Measurements from ENCODE around the gene SHCBP1.

Gene SHCBP1

DNA sequence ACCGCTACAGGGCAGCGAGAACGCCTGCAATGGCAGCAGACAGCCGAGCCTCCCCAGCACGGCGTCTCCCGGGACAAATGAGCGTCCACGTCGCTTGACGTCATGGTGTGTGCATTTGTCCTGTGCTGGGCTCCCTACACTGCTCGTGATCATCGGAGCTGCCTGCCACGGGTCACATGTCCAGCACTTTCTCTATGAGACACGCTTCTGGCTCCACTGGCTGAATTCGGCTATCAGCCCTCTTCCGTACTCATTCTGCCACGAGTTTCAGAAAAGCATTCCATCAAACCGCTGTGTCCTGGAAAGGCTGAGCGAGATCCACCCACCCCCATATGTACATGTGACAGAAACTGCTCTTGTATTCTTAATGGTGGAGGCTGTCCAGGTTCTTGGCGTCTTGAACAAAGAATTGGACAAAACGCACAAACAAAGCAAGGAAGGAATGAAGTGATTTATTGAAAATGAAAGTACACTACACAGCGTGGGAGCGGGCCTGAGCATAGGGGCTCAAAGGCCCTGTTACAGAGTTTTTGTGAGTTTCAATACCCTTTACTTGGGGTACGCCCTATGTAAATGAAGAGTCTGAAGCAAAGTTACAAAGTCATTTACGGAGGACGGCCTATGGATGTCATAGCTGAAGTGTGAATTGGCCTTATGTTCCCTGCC lies 28.5 kb upstream of the SHCBP1 start:
- Histone ChIP-seq H3K36me3 (no peaks in the 10 kb centered on the region), H3K9me3 (ENCODE audit: severe bottlenecking) (no peaks in the 10 kb centered on the region), H3K27ac (no peak overlapping the region), H3K27me3 (ENCODE audit: insufficient read depth, low read depth, severe bottlenecking) (no peaks in the 10 kb centered on the region), H3K4me3 (ENCODE audit: low read depth, low read length) (no peak overlapping the region)
- DNase-seq = no peak
- TF ChIP-seq, protein P1, sequence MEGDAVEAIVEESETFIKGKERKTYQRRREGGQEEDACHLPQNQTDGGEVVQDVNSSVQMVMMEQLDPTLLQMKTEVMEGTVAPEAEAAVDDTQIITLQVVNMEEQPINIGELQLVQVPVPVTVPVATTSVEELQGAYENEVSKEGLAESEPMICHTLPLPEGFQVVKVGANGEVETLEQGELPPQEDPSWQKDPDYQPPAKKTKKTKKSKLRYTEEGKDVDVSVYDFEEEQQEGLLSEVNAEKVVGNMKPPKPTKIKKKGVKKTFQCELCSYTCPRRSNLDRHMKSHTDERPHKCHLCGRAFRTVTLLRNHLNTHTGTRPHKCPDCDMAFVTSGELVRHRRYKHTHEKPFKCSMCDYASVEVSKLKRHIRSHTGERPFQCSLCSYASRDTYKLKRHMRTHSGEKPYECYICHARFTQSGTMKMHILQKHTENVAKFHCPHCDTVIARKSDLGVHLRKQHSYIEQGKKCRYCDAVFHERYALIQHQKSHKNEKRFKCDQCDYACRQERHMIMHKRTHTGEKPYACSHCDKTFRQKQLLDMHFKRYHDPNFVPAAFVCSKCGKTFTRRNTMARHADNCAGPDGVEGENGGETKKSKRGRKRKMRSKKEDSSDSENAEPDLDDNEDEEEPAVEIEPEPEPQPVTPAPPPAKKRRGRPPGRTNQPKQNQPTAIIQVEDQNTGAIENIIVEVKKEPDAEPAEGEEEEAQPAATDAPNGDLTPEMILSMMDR (IDR thresholded peaks at IDR 0.05; ENCODE audit: low read depth, low read length) = no peak

DNA sequence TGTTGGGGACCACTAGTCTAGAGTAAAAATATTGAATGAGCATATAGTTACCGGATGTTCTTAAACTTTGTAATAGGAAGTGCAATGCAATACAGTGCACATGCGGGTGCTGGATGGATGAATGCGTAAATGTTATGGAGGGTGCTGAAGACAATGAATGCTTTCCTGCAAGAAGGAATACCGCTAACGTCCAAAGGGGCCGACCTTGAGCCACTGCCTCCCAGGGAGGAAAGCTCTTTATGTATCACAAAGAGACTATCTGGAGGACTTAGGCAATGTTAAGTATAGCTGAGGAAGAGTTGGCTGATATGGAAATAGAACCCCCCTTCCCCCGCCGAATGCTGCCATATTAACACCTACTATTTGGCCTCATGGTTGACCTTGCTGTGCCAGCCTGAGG lies 27.5 kb upstream of the SHCBP1 start:
- H3K27ac ChIP-seq = no peak overlapping the region
- DNase-seq = no peak
- TF ChIP-seq, protein P1 (IDR thresholded peaks at IDR 0.05; ENCODE audit: low read depth, low read length) = peak; percentile 17; the same call in 1 of the 2 replicates
- no peaks in the 10 kb centered on the region for H3K27me3 ChIP-seq (ENCODE audit: insufficient read depth, low read depth, severe bottlenecking)
- no peak overlapping the region for H3K4me3 ChIP-seq (ENCODE audit: low read depth, low read length)
- H3K9me3 ChIP-seq (ENCODE audit: severe bottlenecking) = no peaks in the 10 kb centered on the region
- H3K36me3 ChIP-seq = no peaks in the 10 kb centered on the region

DNA sequence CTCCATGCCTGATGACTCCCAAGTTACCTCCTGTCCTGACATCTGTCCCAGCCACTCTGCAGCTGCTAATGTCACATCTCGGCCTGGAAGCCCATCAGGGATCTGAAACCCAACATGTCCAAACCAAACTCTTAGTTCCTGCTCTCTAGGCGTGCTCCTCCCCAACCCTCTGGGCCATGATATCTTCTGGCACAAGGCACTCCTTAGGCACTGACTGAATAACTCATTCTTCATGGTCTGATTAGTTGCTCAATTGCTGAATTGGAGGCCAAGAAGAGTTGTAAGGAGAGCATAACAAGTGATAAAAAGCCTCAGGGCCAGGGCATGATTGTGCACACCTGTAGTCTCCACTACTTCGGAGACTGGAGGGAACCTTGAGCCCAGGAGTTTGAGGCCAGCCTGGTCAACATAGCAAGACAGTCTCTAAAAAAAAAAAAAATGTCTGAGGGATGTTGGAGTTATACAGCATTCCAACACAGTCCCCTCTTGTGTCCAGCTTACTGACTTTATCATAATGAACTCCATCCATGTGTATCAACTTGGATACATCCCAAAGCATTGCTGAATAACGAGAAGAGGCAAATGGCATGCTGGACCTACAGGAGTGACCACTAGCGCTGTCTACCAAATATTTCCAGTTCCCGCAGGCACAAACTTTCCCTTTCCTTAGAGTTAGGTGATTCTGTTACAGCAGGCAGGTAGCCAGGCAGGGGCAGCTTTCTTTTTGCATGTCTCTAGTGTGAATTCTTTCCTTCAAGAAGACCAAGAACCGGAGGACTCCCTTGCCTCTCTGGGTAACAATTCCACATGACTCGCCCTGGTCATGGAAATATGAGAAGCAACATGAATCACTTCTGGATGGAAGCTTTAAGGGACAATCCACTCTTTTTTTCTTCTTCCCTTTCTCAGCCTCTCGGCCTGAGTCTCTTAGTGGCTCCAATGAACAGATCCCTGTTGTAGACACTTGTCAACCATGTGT lies 18.1 kb upstream of the SHCBP1 start:
- H3K9me3 ChIP-seq (ENCODE audit: severe bottlenecking) = no peaks in the 10 kb centered on the region
- no peaks in the 10 kb centered on the region for H3K36me3 ChIP-seq
- TF ChIP-seq, protein P1 (IDR thresholded peaks at IDR 0.05; ENCODE audit: low read depth, low read length) = no peak
- no peak for DNase-seq
- H3K4me3 ChIP-seq (ENCODE audit: low read depth, low read length) = no peak overlapping the region
- H3K27ac ChIP-seq = no peak overlapping the region
- H3K27me3 ChIP-seq (ENCODE audit: insufficient read depth, low read depth, severe bottlenecking) = no peaks in the 10 kb centered on the region

DNA sequence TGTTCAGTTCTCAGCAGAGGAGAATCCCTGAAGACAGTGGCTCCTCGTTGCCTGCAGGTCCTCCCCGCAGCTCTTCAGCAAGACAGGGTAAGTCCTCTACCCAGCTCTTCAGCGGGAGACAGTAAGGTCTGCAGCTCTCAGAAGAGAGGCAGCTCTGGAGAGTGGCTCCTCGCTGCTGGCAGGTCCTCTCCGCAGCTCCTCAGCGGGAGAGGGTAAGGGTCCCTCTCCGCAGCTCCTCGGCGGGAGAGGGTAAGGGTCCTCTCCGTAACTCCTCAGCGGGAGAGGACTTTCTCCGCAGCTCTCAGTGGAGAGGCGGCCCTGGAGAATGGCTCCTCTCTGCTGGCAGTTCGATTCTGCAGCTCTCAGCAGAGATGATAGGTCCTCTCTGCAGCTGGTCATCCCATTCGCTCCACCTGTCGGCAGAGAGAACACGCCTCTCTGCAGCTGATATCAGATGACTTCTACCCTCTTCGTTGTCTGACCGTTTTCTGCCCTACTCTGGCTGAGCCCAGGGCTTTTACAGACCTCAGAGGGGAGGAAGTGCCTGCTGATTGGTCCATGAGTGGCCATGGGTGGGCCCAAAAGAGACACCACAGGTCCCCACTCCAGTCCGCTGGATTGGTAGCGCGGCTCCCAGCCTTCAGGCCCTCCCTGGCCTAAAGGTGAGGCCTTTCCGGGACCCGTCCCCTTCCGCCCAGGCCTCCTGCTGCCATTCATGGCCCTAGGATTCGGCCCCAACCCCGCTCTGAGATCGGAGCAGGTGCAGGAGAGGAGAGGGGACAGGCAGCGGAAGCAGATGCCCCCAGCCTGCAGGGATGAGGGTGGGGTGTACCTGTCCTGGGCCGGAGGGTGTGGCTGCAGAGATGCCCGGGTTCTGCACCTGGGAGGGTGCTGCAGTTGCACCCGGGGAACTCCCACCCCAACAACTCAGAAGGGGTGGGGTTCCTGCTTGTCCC lies 11.9 kb upstream of the SHCBP1 start:
- Histone ChIP-seq H3K27me3 (ENCODE audit: insufficient read depth, low read depth, severe bottlenecking) (no peaks in the 10 kb centered on the region), H3K9me3 (ENCODE audit: severe bottlenecking) (no peaks in the 10 kb centered on the region), H3K27ac (no peak overlapping the region), H3K36me3 (no peaks in the 10 kb centered on the region), H3K4me3 (ENCODE audit: low read depth, low read length) (no peak overlapping the region)
- TF ChIP-seq, protein P1 (IDR thresholded peaks at IDR 0.05; ENCODE audit: low read depth, low read length) = no peak
- DNase-seq = no peak

DNA sequence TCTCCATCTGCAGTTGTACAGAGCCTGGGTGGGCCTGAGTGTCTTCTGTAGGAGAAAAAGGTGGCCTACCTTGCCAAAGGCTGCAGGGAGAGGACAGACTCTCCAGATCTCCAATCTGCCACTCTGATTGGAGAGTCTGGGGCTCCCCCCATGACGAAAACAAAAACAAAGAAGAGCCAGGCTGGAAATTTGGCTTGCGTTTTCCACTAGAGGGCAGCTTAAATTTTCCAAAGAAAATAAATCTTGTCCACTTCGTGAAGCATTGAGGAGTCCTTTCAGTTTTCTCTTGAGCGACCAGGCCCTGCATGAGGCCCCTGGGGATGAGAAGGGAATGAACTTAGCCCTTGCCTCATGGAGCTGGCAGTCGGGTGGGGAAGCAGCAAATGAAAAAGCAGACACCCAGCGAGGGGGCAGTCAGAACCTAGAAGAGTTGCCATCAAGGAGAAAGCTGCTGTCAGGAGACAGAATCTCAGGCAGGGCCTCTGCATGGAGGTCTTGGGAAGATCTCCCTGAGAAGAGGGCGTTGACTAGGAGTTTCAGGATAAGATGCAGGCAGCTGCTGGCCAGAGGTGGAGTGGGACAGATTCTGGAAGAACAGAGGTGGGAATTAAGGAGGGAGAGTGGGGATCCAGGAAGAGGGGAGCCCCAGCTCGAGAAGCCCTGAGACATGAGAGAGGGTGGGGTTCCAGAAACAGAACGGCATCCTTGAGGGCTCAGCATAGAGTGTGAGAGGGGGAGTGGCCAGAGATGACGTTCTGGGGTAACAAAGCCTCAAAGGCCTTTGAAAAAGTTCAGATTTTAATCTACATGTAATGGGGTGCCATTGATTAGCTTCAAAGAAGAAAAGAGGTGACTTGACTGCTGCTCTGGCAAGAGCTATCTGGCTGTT lies 8.4 kb upstream of the SHCBP1 start:
- no peaks in the 10 kb centered on the region for H3K27me3 ChIP-seq (ENCODE audit: insufficient read depth, low read depth, severe bottlenecking)
- no peaks in the 10 kb centered on the region for H3K36me3 ChIP-seq
- DNase-seq = no peak
- no peak overlapping the region for H3K4me3 ChIP-seq (ENCODE audit: low read depth, low read length)
- no peak overlapping the region for H3K27ac ChIP-seq
- TF ChIP-seq, protein P1 (IDR thresholded peaks at IDR 0.05; ENCODE audit: low read depth, low read length) = peak; percentile 32; the same call in 1 of the 2 replicates
- no peaks in the 10 kb centered on the region for H3K9me3 ChIP-seq (ENCODE audit: severe bottlenecking)

Measured in WERI-Rb-1 (cell line).